ENCODE measurements around the gene SAT1.
A peak's percentile ranks its signal among the peaks of the same experiment; 100 is the strongest.
"Not testable (repeated sequence)": the region's sequence is repeated elsewhere in the genome, so short reads cannot be mapped to it uniquely, and the experiment has no call there.

The SAT1 gene

DNA sequence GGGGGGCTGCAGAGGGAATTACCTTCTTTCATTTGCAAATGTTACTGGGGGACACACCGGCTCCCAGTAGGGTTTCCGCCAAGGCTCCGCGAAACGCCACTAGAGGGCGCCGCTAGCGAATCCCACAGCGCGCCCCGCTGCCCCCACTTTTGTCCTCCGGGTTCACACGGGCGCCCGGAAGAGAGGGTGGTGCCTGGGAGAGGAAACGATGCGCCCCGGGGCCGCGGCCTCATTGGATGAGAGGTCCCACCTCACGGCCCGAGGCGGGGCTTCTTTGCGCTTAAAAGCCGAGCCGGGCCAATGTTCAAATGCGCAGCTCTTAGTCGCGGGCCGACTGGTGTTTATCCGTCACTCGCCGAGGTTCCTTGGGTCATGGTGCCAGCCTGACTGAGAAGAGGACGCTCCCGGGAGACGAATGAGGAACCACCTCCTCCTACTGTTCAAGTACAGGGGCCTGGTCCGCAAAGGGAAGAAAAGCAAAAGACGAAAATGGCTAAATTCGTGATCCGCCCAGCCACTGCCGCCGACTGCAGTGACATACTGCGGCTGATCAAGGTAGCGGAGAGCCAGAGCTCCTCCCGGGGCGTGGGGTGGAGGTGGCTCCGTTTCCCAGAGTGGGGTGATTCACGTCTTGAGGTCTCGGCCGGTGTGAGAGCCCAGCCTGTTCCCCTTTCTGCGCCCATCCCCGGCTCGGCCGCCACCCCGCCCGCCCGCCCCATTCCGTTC is at the start of gene SAT1:
Gene SAT1, plus strand, starts transcription at position 311 of the 726 bp plus-strand sequence. Its CDS starts 179 bp downstream, at position 490.
- FAIRE-seq (no peak), DNase-seq (ENCODE audit: low spot score) (peak; percentile 76)

DNA sequence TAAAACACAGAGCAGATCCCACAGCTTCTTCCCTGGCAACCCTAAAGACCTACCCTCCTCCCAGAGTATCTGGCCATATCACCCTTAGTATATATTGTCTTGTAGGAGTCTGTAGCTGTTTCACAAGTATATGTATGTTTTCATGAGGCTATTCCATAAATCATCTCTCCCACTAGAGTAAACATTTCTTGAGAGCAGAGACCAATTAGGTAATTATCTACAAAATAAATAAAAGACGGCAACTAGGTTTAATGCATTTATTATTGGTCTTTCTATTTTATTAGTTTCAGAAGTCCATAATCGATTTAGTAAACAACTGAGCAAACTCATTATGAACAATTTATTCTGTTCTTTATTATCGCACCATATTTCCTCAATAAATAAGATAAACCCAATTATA is 46.9 kb upstream of the SAT1 start:
- FAIRE-seq = no peak
- no peak for DNase-seq (ENCODE audit: low spot score)

DNA sequence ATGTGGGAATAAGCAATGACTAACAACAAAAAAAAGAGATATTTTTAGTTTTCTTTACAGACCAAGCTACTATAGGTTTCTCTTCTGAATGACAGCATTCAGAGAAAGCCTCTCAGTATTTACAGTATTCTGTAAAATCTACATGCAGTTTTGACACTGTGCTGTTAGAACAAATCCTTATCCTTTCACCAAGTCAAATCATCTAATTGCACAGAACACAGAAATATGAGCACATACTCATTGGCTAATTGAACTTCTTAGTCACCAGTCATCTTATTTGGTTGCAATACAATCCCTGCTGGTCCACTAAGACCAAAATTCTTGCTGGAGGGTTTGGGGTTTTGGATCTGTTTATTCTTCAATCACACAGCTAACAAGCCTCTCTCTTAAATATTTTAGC is 45.6 kb upstream of the SAT1 start:
- no peak for DNase-seq (ENCODE audit: low spot score)
- no peak for FAIRE-seq

DNA sequence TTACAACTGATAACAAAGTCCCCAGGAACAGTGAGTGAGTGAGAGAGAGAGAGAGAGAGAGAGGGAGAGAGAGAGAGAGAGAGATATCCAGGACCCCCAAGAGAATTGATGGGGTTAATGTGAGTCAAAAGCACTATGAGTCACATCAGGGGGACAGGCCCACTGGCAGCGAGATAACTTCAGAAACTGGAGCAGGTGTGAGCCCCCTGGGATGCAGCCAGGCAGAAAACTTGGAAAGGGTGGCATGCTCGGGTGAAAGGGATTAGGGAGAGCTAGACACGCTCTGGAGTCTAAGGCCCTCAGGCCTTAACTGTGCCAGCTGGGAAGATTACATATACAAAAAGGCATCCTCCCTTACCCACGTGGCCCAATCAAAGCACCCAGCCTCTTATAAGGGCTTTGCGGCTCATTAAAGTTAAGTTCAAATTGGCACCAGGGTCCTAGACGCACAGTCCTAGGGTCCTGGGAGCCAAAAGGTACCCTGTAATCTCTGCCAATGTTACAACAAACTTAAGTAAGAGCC is 40.7 kb upstream of the SAT1 start:
- FAIRE-seq (no peak), DNase-seq (ENCODE audit: low spot score) (peak; percentile 21)

DNA sequence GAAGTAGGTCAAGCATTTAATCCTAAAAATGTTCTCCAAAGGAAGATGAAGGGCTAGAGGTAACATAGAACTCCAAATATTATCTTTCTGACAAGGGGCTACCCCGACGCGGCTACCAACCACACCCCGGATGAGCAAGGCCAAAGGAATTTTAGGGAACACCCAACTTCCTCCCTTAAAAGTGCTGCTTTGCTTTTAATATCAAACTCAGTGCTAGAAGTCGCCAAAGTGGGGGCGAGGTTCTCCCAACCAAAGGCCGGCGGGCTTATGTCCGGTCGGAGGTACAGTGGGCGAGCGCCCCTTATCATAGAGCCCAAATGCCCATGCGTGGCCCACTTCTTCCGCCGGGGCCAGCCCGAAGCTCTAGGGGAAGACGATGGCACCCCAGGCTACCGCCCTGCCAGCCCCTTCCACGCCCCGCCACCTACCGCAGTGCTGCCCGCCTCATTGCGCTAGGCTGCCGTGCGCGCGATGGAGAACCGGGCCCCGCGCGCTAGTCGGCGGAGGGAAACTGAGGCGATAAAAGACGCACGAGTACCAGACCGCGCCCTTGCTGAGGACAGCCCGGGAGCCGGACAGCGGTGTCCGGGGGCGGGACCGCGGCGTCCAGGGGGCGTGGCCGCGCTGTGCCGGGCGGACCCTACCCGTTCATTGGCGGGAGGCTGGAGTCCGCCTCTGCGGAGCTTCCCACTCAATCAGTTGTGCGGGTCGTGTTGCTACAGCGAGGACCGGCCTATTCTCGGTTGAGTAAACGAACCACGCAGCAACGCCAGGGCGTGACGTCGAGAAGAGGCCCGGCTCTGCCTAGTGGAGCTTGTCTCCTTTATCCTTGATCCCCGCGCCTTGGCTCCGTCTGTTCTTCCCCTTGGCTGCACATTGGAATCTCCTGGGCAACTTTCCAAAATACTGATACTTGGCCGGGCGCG is 40.0 kb upstream of the SAT1 start, which contains the start of gene ACOT9:
Gene ACOT9, minus strand, starts transcription at position 580 of the 926 bp plus-strand sequence. Its CDS starts 132 bp downstream, at position 448.
- FAIRE-seq (no peak), DNase-seq (ENCODE audit: low spot score) (peak; percentile 82)

DNA sequence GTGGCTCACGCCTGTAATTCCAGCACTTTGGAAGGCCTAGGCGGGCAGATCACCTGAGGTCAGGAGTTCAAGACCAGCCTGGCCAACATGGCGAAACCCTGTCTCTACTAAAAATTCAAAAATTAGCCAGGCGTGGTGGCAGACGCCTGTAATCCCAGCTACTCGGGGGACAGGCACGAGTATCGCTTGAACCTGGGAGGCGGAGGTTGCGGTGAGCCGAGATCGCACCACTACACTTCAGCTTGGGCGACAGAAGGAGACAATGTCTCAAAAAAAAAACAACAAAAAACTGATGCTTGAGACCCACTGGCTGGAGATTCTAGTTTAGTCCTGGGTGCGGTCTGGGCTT is 39.4 kb upstream of the SAT1 start:
- not testable (repeated sequence) for FAIRE-seq; DNase-seq (ENCODE audit: low spot score)

DNA sequence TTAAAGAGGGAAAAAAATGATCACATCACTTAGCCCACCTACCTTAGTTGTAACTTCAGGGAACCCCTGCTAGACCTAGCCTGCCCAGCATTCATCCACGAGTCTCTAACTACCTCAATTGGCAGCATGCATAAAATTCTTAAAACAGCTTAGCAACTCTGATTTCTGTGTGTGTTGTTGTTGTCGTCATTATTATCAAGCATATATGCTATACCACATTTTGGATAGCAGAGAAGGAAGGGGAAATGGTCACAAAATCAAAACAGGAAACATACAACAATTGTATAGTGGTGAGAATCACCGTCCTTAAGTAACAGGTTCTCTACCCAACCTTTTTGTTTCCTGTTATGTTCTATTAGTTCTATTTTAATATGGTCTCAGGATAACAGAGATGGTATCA is 37.2 kb upstream of the SAT1 start:
- DNase-seq (ENCODE audit: low spot score) (no peak), FAIRE-seq (no peak)

DNA sequence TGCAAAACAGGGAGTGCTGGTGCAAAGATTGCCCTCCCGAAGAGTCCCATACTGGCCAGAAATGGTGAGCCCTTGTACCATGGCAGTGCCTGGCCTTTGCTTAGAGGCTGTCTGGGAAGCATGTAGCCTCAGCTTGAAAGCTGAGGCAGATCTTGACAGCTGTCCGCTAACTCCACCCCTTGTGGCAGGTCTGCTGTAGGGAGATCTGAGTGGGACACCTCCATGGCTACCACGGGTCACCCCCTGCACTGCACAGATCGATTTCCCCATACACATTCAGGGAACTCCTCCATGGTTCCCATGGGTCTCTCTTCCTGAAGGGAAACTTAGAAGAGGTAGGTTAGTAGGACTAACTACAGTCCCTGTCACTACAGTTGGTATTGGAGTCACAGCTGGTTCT is 33.8 kb upstream of the SAT1 start:
- no peak for FAIRE-seq
- DNase-seq (ENCODE audit: low spot score) = no peak

DNA sequence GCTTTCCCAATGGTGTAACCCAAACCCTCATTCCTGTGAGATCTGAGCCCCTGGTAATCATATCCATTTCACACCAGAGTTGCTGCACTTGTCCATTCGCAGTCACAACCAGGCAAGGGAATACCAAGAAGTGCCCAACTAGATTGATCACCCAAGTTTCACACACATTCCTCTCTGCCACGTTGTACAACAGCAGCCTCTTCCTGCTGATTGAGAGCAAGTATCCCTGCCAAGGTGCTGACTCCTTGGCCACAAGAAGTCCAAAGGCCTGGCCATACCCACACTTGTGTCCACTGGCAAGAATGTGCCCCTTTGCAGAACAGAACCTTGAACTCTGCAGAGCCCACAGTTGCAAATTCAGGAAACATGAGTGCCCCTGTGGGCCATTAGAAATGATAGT is 33.4 kb upstream of the SAT1 start:
- FAIRE-seq (no peak), DNase-seq (ENCODE audit: low spot score) (no peak)

DNA sequence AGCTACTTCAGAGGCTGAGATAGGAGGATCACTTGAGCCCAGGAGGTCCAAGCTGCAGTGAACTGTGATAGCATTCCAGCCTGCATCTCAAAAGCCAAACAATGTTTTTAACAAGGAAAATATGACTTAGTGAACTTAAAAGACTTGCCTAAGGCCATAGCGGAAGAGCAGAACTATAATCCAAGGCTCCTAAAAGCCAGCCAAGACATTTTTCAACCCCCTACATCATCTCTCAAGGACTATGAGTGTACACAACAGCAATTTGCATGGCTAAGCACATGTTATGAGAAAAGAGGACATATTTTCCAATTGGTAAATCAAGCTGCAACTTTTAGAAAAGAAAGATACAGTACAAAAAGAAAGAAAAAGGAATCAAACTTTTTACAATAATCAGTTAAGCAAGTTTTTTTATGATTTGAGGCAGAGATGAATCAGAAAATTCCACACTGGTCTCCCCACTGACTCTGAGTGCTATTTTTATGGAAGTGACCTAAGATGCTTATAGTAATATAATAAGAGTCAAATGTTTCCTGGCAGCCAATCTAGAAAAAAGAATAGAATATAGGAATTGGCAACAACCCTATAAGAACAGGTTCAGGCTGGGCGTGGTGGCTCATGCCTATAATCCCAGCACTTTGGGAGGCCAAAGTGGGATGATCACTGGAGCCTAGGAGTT is 30.1 kb upstream of the SAT1 start:
- DNase-seq (ENCODE audit: low spot score) (no peak), FAIRE-seq (no peak)

DNA sequence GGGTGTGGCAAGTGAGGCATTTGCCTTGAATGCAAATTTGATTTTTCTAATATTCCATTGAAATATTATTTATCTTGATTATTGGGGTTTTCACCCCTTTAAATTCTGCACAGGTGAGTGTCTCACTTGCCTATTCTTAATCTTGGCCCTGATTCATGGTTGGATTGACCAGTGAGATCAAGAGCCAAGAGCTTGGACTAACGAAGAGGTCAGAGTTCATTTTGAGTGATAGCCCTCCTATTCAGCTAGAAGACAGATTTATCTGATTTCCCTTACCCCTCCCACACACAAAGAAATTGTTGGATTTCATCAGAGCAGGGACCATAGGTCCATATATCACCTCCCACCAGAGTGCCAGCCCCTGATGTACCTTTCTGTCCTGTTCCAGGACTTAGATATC is 28.3 kb upstream of the SAT1 start:
- FAIRE-seq (no peak), DNase-seq (ENCODE audit: low spot score) (no peak)

DNA sequence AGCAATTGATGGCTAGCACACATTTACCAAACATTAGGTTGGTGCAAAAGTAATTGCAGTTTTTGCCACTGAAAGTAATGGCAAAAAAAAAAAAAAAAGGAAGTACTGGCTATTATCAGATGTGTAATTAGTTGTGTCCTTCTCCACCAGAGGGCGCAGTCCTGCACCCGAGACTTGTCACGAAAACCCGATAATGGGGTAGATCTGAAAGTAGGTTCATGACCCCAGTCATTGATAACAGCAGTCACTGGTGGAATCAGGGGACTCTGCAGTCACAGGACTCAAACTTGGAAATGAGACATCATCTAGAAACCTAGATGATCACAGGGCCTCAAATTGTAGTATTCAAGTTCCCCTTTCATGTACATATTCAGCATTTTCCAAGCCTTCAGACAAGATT is 26.8 kb upstream of the SAT1 start:
- FAIRE-seq (no peak), DNase-seq (ENCODE audit: low spot score) (peak; percentile 18)

DNA sequence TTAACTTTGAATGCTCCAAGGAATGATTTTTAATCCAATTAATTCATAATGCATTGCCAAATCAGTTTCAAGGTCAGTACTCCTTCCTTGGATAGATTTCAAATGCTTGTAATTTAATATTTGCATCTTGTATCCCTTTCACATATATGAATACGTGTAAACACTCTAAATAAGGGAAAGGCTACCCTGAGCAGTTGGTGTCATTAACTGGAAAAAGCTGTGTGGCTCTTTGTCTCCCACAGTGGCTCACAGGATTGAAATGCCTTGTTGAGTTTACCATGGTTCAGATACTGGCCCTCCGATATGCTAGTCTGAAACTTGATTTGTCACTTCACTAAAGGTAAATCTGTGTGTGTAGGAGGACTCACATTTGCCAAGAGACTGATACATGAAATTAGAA is 23.2 kb upstream of the SAT1 start:
- DNase-seq (ENCODE audit: low spot score) = no peak
- no peak for FAIRE-seq

DNA sequence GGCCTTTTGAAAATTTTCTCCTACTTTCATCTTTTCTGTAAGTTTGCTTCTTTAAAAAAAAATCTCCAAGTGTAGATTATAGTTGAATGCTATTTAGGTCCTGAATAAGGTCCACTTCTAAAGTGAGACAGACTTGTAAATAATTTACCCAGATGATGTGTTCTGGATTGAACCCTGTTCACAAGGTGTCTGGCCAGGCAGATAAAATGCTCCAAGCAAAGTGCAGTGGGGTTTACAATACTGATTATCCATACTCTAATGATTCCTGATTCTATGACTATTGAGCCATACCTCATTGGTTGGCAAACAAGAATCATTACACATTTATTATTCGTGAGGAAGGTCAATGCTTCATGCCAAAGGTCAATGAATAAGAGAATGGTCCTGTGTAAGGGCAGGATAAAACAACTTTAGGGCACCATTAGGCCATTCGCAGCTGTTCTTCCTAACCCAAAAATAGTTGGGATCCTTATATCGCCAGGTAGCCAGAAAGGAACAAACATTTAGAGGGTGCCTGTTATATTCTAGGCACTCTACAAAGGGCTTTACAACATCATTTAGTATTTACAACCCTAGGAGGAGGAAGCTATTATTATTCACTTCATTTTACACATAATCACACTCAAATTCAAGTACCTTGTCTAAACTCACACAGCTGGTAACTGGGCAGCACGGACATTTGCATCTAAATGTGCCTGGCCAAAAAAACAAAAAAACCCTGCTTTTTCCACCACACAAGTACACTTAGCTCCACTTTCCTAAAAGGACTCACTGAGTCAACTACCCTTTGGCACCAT is 18.6 kb upstream of the SAT1 start:
- FAIRE-seq (no peak), DNase-seq (ENCODE audit: low spot score) (no peak)

DNA sequence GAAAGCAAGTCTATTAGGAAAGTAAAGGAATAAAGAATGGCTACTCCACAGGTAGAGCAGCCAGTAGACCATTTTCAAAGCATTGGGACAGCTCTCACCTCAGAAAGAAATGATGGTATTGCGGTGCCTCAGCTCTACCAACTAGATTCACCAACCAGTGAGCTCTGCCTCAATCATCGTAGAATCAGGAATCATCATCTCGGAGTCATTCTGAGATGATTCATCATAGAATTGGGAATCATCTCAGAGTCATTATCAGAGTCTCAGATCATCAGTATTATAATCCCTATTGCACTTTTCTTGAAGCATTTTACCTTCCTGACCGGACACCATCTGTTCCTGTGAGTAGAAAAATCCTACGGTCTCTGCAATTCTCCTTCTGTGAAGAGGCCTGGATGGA is 17.5 kb upstream of the SAT1 start:
- FAIRE-seq = no peak

DNA sequence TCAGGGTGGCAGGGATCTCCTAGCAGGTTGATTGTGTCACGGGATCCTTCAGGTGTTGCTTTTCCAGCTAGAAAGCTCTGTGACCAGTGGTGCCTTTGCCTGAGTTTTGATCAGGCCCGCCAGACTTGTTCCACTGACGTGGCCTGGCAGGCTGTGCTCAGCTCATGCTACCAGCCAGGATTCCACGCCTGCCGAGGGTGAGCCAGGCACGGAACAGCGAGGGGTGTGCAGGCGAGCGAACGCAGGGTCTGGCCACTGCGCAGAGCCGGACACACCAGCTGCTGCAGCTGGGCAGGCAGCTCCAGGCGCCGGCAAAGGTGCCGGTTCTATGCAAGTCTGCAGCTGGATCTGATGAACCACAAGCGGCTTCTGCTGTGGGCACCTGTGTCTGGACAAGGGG is 17.1 kb upstream of the SAT1 start:
- FAIRE-seq (no peak), DNase-seq (ENCODE audit: low spot score) (no peak)

More for the DNA sequence above, 17.5 kb upstream of the SAT1 start:
- DNase-seq (ENCODE audit: low spot score) = no peak

DNA sequence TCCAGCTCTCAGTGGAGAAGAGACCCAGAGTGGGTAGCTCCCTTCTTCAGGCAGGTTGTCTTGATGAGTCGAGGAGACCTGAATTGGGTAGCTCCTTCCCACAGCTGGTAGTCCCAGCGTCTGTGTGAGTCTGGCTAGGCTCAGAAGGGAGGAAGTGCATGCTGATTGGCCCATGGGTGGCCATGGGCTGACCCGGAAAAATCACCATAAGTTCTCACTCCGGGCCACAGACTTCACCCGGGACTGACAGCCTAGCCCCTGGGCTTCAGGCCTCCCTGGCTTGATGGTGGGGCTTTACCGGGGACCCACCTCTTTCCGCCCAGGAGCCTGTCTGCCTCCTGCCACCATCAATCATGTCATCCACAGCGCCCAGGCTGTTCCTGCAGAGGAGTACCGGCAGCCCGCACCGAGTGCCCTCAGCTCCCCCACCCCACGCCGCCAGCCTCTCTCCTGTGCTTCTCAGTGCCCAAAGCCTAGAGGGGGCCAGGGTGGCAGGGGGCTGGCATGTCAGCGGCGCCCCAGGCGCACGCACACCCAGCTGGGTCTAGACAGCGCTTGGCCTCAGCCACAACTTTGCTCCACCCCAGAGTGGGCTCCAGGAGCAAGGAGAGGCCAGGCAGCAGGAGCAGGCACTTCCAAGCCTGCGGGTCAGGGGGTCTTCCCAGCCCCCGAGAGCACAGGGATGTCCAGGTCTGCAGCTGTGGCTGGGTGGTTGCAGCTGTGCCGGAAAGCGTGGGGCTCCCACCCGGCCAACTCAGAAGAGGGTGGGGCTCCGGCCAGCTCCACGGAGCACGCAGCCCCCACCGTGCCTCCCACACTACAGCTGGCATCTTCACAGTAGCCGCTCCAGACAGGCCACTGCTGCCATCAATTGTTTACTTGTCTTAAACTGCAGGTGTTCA is 16.1 kb upstream of the SAT1 start:
- DNase-seq (ENCODE audit: low spot score) (no peak), FAIRE-seq (no peak)

DNA sequence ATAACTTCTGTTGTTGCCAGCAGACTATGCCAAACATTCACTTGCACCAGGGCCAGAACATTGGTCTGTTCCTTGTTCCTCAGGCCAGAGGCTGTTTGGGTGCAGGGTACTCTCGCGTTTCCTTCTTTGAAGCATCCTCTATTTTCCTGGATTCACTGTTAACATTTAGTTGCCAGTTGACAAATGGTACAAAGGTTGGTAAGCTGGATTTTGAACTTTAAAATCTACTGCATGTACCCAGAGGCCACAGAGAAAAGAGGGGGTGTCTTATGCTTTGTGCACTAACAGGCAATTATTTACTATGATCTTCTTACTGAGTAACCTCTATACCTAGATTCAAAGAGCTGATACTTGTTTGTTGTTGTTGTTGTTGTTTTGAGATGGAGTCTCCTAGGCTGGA is 12.8 kb upstream of the SAT1 start:
- no peak for DNase-seq (ENCODE audit: low spot score)
- FAIRE-seq = no peak

DNA sequence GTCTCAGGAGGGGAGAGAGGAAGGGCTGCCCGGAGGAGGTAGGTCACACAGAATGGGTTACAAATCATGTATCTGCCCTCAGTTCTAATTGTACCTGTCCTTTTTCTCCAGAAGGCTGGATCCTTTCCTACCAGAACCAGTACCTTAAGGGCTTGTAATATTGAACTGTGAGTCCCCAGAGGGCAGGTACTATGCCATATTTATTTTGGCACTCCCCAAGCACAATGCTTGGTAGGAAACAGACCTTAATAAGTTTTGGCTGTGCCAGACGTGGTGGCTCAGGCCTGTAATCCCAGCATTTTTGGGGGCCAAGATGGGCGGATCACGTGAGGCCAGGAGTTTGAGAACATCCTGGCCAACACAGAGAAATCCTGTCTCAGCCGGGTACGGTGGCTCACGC is 11.9 kb upstream of the SAT1 start:
- DNase-seq (ENCODE audit: low spot score); FAIRE-seq: not testable (repeated sequence)
